ENCODE measurements around the gene TADA3. TPM values are rescaled to one million over a fixed set of nuclear protein-coding genes. Genes with fewer than 3 reads are reported as not detected.

The TADA3 gene
- total RNA-seq, 1 donor from 2014 or later = 63.4 TPM

DNA sequence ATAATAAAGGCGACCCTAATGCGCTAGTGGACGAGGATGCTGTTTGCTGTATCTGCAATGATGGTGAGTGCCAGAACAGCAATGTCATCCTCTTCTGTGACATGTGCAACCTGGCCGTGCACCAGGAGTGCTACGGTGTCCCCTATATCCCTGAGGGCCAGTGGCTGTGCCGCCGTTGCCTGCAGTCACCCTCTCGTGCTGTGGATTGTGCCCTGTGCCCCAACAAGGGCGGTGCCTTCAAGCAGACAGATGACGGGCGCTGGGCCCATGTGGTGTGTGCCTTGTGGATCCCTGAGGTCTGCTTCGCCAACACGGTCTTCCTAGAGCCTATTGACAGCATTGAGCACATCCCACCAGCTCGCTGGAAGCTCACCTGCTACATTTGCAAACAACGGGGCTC, 53.1 kb downstream of the TADA3 start:
- H3K4me3 Mint-ChIP-seq (ENCODE audit: unreplicated experiment) = no peak overlapping the region

DNA sequence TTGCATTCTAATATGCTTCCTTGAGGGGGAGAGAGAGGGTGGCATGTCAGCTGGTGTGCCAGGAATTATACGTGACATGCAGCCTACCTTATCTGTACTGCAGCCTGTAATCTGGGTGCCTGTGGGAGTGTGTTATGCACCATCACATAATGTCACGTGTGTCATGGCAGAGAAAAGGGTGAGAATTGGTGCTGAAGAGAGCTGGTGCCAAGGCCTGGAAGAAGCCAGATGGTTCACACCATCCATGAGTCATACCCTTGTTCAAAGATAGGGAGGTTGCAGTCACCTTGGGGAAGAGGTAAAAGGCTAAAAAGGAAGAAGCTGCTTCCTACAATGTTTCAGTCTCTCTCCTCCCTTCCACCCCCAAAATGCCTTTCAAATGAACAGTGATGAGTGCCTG, 55.4 kb downstream of the TADA3 start:
- Mint-ChIP-seq H3K9me3 (ENCODE audit: unreplicated experiment) (no peaks in the 10 kb centered on the region), H3K4me1 (ENCODE audit: unreplicated experiment) (peaks cover 17% of the 10 kb centered on the region), H3K27me3 (ENCODE audit: unreplicated experiment) (no peaks in the 10 kb centered on the region), H3K4me3 (ENCODE audit: unreplicated experiment) (no peak overlapping the region), H3K27ac (ENCODE audit: unreplicated experiment) (no peak overlapping the region), H3K36me3 (ENCODE audit: unreplicated experiment) (peaks cover 46% of the 10 kb centered on the region)
- TF ChIP-seq, protein P1, sequence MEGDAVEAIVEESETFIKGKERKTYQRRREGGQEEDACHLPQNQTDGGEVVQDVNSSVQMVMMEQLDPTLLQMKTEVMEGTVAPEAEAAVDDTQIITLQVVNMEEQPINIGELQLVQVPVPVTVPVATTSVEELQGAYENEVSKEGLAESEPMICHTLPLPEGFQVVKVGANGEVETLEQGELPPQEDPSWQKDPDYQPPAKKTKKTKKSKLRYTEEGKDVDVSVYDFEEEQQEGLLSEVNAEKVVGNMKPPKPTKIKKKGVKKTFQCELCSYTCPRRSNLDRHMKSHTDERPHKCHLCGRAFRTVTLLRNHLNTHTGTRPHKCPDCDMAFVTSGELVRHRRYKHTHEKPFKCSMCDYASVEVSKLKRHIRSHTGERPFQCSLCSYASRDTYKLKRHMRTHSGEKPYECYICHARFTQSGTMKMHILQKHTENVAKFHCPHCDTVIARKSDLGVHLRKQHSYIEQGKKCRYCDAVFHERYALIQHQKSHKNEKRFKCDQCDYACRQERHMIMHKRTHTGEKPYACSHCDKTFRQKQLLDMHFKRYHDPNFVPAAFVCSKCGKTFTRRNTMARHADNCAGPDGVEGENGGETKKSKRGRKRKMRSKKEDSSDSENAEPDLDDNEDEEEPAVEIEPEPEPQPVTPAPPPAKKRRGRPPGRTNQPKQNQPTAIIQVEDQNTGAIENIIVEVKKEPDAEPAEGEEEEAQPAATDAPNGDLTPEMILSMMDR (IDR thresholded peaks at IDR 0.05) = no peak
- no peak for DNase-seq (ENCODE audit: extremely low spot score, unreplicated experiment)

More for the DNA sequence above, 53.1 kb downstream of the TADA3 start:
- peaks cover 57% of the 10 kb centered on the region for H3K36me3 Mint-ChIP-seq (ENCODE audit: unreplicated experiment)
- H3K9me3 Mint-ChIP-seq (ENCODE audit: unreplicated experiment) = no peaks in the 10 kb centered on the region
- H3K27ac Mint-ChIP-seq (ENCODE audit: unreplicated experiment) = no peak overlapping the region
- no peak for DNase-seq (ENCODE audit: extremely low spot score, unreplicated experiment)
- H3K4me1 Mint-ChIP-seq (ENCODE audit: unreplicated experiment) = no peaks in the 10 kb centered on the region
- H3K27me3 Mint-ChIP-seq (ENCODE audit: unreplicated experiment) = no peaks in the 10 kb centered on the region
- TF ChIP-seq, protein P1 (IDR thresholded peaks at IDR 0.05) = no peak

DNA sequence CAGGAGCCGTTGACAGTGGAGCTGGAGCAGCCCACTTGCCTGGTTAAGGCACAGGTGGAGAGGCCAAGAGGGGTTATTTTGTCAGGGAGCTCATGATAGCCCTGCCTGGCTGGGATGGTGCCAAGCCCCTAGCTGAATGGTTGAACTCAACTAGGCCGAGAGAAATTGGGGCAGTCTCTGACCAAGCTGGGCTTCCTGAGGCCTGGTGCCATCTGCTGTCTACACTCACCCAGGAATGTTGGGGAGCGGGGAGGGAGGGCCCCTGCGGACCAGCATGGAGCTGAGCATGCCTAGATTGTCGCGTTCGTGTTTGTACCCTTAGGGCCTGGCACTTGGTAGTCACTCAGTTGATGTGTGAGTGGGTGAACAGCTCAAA, 59.5 kb downstream of the TADA3 start:
- Mint-ChIP-seq H3K9me3 (ENCODE audit: unreplicated experiment) (no peaks in the 10 kb centered on the region), H3K27ac (ENCODE audit: unreplicated experiment) (peak overlapping the region; percentile 50), H3K27me3 (ENCODE audit: unreplicated experiment) (peaks cover 2% of the 10 kb centered on the region), H3K4me3 (ENCODE audit: unreplicated experiment) (peak overlapping the region; percentile 80), H3K4me1 (ENCODE audit: unreplicated experiment) (peaks cover 27% of the 10 kb centered on the region), H3K36me3 (ENCODE audit: unreplicated experiment) (peaks cover 16% of the 10 kb centered on the region)
- TF ChIP-seq, protein P1 (IDR thresholded peaks at IDR 0.05) = no peak
- no peak for DNase-seq (ENCODE audit: extremely low spot score, unreplicated experiment)

DNA sequence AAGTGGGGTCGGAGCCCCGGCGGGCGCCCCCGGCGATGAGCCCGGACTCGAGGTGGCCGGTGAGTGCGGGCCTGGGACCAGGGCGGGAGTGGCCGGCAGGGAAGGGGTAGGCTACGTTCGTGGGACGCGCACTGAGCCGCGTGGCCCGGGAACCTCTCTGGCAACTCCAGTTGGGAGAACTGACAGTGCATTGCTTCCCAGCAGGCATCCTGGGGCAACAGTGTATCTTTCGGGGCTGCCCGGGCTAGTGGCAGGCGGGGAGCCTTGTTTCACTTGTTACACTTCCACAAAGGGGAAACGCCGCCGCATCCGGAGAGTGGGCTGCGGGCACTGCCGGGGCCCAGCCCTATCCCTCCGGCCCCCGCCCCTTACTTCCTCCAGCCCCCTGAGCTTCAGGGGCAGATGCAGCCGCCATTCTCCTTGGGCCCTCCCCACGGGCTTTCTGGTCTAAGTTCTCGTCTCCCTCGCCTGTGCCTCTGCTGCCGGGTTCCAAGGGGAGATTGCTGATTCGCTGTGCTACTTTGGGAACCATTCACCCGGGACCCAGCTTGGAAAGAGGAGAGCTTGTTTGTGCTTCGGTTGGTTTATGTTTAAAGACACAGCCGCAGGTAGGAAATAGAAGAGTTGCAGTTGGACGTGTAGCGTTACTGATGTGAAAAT, 60.1 kb downstream of the TADA3 start:
- peak overlapping the region; percentile 80 for H3K4me3 Mint-ChIP-seq (ENCODE audit: unreplicated experiment)
- peak overlapping the region; percentile 50 for H3K27ac Mint-ChIP-seq (ENCODE audit: unreplicated experiment)
- H3K36me3 Mint-ChIP-seq (ENCODE audit: unreplicated experiment) = peaks cover 16% of the 10 kb centered on the region
- no peaks in the 10 kb centered on the region for H3K9me3 Mint-ChIP-seq (ENCODE audit: unreplicated experiment)
- no peak for DNase-seq (ENCODE audit: extremely low spot score, unreplicated experiment)
- peaks cover 7% of the 10 kb centered on the region for H3K27me3 Mint-ChIP-seq (ENCODE audit: unreplicated experiment)
- TF ChIP-seq, protein P1 (IDR thresholded peaks at IDR 0.05) = no peak
- H3K4me1 Mint-ChIP-seq (ENCODE audit: unreplicated experiment) = peaks cover 27% of the 10 kb centered on the region

DNA sequence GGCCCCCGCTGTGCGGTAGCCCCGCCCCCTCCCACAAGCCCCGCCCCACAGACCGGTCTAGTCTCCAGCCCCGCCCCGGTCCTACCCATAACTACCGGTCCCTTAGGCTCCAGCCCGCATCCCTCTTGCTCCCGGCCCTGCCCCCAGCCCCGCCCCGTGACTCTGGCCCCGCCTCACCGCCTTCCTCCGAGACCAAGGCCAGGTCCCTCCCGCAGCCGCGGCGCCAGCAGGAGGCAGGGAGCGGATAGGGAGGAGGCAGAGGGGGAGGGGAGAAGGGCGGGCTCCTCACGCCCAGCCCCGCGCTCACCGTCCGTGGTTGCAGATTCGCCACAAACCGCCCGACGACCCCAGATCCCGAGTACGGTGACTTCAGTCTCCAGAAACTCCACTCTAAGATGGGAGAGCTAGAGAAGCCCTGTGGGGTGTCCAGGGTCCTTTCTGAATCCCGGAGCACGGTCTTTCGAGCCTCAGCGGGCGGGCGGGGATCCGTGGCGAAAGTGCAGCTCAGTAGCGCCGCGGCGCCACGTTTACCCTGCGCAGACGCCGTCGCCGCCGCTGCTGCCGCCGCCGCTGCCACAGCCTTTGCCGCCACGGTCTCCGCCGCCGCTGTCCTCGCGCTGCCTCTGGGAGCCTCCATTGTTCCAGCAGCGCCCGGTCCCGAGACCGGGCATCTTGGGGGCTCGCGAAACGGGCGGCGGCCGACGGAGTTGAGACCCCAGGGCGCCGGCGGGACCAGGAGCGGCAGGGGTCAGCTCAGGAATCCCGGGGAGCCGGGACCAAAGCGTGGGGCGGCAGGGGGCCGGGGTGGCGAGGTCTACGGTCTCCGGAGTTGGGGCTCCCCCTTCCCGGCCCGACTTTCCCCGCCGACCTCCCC, 60.8 kb downstream of the TADA3 start, which contains the start of gene BRPF1:
Gene BRPF1, plus strand, starts transcription at position 530 of the 874 bp plus-strand sequence. CDS start 2,406 bp downstream, outside the sequence.
- Mint-ChIP-seq H3K36me3 (ENCODE audit: unreplicated experiment) (peaks cover 10% of the 10 kb centered on the region), H3K27ac (ENCODE audit: unreplicated experiment) (peak within 1 kb of the TSS; percentile 97), H3K9me3 (ENCODE audit: unreplicated experiment) (no peaks in the 10 kb centered on the region), H3K4me3 (ENCODE audit: unreplicated experiment) (peak within 1 kb of the TSS; percentile 80), H3K4me1 (ENCODE audit: unreplicated experiment) (peaks cover 27% of the 10 kb centered on the region), H3K27me3 (ENCODE audit: unreplicated experiment) (peaks cover 12% of the 10 kb centered on the region)
- TF ChIP-seq, protein P1 (IDR thresholded peaks at IDR 0.05) = peak; percentile 25
- DNase-seq (ENCODE audit: extremely low spot score, unreplicated experiment) = peak; percentile 100

Measured in osteocyte (in vitro differentiated cells).